Limb (tissue), 2 donors: ENCODE results near the gene RAB36.

ENCODE experiments used
- DNase-seq, 2 donors: peaks; one replicate each; pipeline ENCODE4 v3.0.0-alpha.2; 2016; ENCODE audit errors: extremely low spot score in 2 of 2

The RAB36 gene

DNA sequence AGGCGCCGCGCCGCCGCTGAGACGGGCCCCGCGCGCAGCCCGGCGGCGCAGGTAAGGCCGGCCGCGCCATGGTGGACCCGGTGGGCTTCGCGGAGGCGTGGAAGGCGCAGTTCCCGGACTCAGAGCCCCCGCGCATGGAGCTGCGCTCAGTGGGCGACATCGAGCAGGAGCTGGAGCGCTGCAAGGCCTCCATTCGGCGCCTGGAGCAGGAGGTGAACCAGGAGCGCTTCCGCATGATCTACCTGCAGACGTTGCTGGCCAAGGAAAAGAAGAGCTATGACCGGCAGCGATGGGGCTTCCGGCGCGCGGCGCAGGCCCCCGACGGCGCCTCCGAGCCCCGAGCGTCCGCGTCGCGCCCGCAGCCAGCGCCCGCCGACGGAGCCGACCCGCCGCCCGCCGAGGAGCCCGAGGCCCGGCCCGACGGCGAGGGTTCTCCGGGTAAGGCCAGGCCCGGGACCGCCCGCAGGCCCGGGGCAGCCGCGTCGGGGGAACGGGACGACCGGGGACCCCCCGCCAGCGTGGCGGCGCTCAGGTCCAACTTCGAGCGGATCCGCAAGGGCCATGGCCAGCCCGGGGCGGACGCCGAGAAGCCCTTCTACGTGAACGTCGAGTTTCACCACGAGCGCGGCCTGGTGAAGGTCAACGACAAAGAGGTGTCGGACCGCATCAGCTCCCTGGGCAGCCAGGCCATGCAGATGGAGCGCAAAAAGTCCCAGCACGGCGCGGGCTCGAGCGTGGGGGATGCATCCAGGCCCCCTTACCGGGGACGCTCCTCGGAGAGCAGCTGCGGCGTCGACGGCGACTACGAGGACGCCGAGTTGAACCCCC is 35.8 kb downstream of the RAB36 start:
- peak in 1 of 2 donors; percentile 50 for DNase-seq

DNA sequence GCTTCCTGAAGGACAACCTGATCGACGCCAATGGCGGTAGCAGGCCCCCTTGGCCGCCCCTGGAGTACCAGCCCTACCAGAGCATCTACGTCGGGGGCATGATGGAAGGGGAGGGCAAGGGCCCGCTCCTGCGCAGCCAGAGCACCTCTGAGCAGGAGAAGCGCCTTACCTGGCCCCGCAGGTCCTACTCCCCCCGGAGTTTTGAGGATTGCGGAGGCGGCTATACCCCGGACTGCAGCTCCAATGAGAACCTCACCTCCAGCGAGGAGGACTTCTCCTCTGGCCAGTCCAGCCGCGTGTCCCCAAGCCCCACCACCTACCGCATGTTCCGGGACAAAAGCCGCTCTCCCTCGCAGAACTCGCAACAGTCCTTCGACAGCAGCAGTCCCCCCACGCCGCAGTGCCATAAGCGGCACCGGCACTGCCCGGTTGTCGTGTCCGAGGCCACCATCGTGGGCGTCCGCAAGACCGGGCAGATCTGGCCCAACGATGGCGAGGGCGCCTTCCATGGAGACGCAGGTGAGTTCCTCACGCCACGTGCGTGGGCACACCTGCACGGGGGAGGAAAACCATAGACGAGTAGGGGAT is 36.5 kb downstream of the RAB36 start:
- DNase-seq = peak in 1 of 2 donors; percentile 38

DNA sequence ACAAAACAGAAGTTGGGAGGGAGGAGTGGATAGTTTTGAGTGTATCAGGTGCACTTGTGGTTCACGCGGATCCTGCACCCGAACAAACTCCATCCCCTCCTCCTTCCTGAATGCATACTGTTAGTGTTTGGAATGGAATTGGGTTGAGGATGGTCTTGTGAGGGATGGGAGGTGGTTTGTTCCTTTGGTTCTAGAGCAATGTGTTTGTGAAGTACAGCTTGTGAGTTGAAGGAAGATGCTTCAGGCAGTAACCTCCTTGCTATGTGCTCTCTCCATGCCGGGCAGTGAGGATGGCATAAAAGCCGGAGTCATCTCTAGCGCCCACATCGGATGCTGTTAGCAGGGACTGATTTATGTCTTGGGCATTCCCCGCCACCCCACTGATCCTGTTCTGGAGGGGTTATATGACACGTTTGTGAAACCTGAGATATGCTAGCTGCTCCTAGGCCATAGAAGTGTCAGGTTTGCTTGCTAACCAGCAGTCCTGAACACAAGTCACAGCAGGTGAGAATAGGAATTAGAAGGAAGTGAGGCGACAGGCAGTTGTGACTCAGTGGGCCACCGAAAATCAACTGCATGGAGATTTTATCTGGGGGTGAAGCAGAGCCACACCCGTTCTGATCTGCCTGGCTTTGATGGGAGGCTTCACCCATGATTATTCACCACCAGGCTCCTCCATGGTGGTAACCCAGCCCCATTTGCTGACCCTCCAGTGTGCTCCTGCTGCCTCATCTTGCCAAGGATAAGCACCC is 37.2 kb downstream of the RAB36 start:
- DNase-seq = peak in 1 of 2 donors; percentile 37

DNA sequence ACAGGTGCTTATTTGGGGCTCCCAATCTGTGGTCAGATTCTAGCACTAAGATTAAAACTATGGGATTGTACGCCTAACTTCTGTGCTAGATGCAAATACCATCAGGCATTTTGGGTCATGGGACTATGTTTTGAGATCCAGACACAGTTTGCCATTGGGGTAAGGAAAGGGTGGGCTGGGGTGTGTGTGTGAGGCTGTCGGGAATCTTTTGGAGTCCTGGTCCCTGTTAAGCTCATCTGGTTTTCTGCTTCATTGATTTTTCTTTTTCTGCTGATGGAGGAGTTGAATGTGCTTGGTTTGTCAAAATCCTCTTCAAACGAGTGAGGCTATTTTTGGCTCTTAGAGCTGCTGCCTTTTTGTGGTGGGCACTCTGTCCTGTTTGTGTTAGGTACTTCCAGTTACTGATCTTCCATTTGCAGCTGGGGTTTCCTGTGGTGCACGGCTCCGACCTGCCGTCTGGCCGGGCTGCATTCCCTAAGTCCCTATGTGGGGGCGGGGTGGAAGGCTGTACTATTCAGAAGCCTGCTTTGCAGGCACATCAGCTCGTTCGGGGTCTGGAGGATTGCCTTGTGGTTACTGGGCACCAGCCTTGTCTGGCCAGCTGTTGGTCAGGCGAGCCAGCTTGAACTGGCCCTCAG is 37.9 kb downstream of the RAB36 start:
- DNase-seq = peak in 1 of 2 donors; percentile 70

DNA sequence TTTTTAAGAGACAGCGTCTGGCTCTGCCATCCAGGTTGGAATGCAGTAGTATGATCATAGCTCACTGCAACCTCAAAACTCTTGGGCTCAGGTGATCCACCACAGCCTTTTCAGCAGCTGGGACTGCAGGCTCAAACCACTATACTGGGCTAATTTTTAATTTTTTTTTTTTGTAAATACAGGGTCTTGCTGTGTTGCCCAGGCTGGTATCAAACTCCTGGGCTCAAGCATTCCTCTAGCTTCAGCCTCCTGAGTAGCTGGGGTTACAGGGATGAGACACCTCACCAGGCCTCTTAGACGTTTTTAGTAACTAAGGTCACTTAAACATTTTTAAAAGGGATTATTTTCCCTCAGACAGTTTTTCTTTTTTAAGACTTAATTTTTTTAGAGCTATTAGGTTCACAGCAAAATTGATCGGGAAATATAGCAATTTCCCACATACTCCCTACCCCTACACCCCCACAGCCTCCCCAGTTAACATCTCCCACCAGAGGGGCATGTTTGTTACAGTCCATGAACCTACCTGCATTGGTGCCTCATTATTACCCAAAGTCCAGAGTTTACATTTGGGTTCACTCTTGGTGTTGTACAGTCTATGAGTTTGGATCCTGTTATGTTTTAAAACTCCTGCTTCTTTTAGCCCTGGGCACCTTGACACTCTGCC is 39.0 kb downstream of the RAB36 start:
- no peak for DNase-seq

DNA sequence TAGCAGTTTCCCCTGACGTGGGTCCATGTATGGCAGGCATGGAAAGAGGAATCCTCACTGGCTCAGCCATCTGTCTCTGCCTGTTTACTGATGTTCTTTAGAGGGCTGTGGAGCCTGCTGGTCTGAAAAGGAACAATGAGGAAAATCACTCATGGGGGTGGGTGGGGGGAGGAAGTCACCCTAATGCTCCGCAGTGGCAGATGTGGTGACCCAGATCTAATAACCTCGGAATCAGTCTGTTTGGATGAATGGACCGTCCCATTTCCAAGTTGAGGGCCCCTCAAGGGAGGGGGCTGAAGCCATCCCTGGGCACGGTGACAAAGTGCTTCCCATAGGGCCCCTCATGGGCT is 39.5 kb downstream of the RAB36 start:
- DNase-seq = no peak

DNA sequence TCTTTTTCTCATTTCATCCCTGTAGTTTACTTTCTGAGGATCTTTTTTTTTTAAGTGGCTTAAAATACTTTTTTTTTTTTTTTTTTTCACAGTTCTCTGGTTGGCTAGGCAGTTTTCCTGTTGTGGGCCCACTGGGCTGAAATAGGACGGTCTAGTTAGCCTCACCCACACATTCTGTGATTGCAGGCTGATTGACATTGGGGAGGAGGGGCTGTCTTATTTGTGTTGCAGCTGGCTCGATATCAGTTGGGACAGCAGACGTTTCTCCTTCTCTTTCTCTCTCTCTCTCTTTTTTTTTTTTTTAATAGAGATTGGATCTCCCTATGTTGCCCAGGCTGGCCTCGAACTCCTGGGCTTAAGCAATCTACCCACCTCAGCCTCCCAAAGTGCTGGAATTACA is 41.9 kb downstream of the RAB36 start:
- no peak for DNase-seq

DNA sequence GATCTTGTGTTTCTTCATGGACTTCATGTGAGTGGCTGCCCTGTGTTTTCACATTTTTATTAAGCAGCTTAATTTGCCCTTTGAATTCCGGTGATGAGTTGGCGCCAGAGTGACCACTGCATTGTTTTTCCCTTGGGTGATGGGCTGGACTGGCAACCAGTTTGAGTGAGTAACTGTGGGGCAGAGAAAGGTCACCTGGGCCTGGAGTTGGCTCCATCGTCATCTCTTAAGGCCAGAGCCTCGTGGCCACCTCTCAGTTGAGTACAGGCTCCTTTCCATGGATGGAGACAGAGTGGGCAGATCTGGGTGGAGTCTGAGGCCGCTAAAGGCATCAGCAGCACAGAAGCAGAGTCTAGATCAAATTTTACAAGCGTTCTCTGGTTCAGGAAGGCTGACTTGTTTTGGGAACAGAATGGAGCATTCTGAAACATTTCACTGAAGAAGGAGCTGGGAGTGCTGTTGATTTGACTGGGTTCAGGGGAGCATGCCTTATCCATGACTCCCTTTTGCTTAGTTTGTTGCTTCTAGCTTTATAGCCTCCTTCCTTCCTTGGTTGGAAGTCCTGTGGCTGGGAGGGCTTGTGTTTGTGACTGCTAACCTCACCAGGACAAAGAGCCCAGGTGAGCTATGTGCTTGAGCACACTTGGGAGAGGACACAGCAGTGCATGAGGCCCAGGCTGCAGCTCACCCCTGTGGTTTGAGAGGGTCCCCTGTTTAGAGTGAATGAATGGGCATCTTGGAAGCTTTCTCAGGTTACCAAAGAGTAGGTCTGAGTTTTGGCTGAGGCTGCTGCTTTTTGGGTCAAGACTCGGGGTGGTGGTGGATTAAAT is 42.8 kb downstream of the RAB36 start:
- DNase-seq = no peak

DNA sequence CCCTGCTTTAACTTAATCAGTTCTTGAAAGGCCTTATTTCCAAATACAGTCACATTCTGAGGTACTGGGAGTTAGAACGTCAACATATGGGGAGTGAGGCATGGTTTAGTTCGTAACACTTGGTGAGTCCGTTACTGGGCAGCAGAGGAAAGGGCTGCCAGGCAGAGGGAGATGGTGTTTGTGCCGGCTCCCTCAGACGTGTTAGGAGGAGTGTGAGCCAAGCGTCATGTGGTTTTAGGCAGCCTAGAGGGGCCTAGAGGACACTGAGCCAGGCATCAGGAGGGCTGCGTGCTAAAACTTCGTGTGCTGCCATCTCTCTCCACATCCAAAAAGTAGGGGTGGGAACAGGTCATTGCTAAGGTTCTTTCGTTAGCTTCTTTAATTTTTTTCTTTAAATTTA is 45.2 kb downstream of the RAB36 start:
- no peak for DNase-seq

DNA sequence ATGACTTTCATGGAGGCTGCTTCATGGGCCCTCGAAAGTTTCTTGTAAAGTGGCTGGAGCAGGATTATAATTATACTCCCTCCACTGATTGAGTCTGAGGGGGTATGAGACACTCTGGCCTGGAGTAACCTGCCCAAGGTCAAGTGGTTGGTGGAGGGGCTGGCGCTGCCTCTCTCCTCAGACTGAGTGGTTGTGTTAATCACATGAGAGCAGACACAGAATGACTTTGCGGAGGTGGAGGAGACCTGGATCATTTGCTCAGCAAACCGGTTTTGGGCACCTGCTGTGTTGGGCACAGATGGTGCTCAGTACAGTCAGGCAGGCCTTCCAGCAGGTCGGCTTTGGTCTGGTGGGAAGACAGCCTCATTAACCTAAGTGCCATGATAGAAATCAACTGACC is 46.9 kb downstream of the RAB36 start:
- DNase-seq = no peak

DNA sequence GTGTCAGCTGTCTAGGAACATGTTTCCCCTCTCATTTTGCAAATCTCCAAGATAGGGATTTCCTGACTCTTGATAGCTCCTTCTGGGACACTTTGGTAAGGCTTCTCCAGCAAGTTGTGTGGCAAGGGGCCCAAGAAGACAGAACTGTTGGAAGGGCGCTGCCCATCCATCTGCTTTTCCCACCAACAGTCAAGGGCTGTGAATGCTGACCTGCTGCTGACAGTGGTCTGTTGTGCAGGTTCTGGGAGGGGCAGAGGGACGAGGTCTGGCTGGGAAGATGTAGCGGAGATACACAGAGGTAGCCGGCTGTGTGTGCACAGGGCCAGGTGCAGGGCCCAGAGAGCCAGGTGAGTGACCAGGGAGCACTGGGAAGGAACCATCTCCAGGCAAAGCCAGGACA is 47.3 kb downstream of the RAB36 start:
- DNase-seq = no peak

DNA sequence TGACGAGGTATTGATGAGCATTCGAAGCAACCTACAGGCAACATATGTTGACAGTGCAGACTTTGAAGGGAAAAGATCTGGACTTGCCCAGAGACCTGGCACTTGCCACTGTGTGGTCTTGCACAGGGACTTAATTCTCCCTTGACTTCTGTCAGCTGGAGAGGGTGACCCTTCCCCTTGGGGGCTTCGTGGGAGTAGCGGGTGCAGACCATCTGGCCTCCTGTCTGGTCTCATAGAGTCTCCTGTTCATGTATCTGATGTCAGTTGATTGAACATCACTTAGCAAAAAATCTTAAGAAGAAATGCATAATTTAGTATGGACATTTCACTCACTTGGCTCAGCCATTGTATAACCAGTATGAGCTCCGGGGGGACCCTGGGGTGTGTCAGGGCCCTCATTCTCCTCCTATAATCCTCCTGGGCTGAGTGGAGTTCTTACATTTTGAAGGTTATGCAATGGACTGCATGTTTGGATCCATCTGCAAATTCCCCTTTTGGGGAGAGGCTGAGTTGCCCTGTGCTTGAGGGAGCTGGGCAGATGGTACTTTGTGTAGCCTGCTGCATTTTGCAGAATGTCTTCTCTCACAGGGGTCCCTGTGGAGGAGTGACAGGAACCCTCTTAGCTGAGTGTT is 48.0 kb downstream of the RAB36 start:
- no peak for DNase-seq

DNA sequence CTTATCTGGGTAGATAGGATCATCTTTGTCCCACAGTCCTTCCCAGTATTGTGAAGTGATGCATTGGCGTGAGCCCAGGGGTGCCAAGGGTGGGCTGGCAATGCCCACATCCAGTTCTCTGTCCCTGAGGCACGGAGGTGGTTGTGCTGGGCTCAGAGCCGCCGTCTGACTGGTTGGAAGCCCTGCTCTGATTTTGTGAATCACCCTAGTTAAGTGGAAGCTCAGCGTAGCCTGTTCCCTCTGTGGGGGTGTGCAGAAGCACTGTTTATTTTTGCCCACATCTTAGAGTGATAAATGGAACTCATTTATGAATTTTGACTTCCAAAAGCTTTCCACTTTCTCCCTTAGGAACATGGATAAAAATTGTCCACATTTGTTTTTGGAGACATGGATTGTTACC is 48.6 kb downstream of the RAB36 start:
- no peak for DNase-seq

DNA sequence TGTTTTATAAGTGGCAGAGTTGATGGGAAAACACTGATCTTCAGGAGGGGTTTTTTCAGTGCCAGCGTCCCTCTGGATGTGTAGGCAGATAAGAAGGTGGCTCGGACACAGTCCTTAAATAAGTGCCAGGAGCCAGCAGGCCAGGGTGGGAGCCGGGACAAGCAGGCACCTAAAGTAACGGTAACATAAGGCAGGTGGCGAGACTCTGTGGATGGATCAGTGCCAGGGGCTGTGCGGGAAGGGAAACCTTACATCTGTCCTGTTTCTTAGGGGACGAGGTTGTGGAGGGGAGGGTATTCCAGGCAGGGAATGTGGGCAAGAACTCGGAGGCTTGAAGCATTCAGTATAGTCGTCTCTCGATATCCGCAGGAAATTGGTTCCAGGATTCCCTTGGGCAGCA is 50.9 kb downstream of the RAB36 start:
- DNase-seq = no peak

DNA sequence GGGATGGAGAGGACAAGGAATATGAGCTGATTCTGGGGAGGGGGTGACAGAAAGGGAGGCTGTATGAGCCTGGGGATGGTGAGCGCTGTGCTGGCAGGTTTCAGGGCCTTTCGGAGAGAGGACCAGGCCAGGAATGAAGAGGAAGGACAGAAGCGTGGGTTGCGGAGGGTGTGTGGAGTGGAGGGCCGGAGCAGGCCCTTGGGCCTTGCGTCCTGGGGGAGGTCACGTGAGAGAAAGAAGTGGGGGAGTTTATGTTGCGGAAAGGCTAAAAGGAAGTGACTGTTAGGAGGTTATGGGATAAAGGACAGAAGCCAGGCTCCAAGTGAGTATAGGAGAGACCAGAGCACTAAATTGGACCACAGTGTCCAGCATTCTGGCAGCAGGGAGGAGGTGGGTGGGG is 52.6 kb downstream of the RAB36 start:
- no peak for DNase-seq

DNA sequence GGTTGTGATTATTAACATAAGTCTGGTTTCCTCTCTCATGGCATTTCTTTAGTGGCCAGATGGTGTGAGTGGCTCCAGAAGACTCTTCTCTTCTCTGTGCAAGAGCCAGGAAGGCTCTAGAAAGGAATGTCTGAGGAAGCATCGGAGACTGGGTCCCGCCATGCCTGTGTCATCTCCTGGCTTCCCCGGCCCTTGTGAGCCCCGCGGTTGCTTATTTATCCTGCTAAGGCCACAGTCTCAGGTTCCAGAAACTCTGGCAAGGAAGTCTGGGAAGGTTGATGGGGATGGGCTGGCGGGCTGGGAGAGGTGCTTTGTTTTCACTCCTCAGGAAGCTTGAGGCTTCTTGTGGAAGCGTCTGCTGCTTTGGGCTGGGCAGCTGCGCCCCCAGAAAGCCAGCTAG is 53.9 kb downstream of the RAB36 start:
- DNase-seq = no peak

DNA sequence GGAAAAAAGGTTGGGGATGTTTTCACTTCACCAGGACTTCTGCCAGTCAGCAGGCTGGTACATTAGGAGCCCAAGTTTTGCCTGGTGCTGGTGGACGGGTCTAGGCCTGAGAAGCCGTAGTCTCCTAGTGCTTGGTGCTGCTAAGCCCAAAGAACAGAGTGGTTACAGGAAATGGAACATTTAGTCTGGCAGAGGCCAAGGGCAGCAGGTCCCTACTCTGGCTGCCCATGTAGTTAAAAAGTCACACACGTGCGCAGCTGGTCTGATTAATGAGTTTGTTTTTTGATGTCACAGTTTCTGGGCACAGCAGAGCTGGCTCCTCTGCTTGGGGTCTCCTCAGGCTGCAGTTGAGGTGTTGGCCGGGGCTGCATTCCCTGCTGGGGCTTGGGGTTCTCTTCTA is 55.6 kb downstream of the RAB36 start:
- DNase-seq = no peak

DNA sequence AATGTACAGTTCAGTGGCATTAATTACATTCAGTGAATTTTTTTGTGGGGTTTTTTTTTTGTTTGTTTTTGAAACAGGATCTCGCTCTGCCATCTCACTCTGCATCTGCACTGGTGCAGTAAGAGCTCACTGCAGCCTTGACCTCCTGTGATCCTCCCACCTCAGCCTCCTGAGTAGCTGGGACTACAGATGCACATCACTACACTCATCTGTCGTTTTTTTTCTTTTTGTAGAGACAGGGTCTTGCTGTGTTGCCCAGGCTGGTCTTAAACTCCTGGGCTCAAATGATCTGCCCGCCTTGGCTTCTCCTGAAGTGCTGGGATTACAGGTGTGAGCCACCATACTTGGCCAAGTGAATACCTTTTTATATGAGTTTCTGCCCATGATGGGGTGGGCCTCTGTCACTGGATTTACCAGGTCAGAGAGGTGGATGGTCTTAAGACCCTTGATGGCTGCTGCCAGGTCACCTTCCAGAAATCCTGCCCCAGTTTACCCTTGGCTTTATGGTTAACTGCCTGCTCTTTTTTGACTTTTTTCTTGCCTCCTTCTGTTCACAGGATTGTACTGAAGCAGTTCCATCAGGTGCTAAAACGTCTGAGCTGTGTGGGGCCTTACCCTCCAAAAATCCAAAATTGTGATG is 57.7 kb downstream of the RAB36 start:
- no peak for DNase-seq

DNA sequence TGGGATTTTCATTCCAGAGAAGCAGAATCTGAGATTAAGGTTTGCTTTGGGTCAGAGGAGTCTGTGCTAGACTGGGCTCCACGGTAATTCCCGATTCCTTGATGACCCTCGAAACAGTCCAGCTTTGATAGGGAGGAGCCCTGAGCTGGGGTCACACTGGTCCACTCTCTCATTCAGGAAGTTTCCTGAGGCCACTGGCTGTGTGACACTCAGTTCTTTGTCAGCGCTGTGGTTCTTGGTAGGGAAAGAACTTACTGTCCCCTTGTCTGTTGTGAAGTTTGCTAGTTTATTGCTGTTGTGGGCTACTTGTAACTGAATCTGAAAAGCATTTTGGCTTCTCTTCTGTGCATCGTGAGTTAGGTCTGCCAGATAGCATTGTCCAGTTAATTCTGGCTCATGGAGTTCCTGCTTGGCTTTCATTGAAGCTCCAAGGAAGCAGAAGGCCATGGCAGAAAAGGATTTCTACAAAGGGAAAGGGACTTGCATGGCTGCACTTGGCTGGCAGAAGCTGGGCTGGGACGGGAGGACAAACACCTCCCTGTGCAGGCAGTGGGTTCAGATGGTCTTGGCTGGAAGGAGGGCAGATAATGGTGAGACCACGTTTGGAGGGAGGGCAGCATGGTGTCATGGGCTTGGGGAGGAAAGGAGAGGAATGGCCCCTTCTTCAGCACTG is 58.3 kb downstream of the RAB36 start:
- DNase-seq = no peak
